Lower leg skin (tissue), 3 donors: ENCODE measurements around the gene TNKS1BP1.

Source experiments
- POLR2A ChIP-seq, 2 donors: fragments of 450-650 bp; IDR thresholded peaks; one replicate each; pipeline ENCODE4 v1.6.1; 2016 to 2017; ENCODE audit warnings: antibody characterized with exemption in 2 of 2, mild to moderate bottlenecking in 1 of 2, moderate library complexity in 1 of 2
- TF ChIP-seq, protein P1 (sequence below), 3 donors: fragments of 450-650 bp; IDR thresholded peaks; one replicate each; pipeline ENCODE4 v1.5.1; 2016; ENCODE audit warnings: antibody characterized with exemption in 3 of 3, mild to moderate bottlenecking in 3 of 3, moderate library complexity in 2 of 3

DNA sequence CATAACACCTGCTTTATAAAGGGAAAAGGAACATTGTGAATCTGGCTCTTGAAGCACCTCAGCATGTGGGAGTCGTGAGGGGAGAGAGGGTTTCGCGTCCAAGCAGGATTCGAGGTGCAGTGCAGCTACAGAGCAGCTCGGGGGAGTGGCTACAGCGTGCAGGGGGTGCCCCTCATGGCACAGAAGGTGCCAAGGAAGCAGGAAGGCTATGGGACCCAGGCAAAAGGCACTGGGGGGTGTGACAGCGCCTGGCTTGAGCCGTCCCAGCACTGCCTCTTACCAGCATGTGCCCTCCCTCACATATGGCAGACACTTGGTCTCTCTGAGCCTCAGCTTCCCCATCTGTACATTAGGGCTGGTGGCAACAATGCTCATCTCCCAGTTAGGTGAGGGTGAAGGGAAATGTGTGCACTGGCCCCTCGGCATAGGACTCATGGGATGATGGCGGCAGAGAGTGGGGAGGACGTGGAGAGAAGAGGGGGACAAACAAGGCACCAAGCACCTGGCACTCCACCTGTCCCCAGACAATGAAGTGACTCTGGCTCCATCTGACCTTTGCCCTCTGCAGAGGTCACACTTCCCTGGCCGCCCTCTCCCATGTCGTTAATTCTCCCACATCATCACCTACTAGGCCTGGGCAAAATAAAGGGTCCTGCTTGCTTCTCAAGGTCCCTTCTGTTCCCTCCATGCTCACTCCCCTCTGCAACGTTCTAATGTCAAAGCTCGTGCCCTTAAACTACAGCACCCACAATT, 10.4 kb downstream of the TNKS1BP1 start:
- TF ChIP-seq POLR2A (IDR thresholded peaks at IDR 0.05) = no peak
- TF ChIP-seq, protein P1, sequence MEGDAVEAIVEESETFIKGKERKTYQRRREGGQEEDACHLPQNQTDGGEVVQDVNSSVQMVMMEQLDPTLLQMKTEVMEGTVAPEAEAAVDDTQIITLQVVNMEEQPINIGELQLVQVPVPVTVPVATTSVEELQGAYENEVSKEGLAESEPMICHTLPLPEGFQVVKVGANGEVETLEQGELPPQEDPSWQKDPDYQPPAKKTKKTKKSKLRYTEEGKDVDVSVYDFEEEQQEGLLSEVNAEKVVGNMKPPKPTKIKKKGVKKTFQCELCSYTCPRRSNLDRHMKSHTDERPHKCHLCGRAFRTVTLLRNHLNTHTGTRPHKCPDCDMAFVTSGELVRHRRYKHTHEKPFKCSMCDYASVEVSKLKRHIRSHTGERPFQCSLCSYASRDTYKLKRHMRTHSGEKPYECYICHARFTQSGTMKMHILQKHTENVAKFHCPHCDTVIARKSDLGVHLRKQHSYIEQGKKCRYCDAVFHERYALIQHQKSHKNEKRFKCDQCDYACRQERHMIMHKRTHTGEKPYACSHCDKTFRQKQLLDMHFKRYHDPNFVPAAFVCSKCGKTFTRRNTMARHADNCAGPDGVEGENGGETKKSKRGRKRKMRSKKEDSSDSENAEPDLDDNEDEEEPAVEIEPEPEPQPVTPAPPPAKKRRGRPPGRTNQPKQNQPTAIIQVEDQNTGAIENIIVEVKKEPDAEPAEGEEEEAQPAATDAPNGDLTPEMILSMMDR (IDR thresholded peaks at IDR 0.05) = no peak
